Measurements from ENCODE around the gene SLU7.

SLU7 gene

DNA sequence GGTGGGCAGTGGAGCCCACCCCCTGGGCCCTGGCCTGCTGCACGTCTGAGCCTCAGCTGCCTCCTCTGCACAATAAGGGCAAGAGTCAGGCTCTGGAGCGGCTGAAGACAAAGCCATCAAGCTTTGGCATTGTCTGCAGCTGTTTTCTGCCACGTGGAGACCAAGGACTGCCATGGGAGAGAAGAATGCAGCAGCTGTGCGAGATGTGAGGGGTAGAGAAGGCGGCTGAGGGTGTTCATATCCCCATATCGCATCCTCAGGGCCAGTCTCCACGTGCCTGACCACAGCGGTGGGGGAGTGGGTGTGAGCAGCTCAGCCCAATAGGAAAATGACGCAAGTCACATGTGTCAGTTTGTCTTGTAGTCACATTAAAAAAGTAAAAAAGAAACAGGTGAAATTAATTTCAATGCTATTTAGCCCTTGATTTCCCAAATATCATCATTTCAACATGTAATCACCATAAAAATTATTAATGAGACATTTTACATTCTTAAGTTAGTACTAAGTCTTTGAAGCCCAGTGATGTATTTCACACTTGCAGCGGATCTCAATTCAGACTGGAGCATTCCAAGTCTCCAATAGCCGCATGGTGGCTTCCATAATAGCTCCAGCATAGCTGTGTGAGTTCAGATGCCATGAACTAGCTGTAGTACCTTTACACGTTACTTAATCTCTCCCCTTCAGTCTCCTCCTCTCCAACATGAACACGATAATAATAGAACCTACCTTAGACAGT lies 55.1 kb downstream of the SLU7 start:
- DNase-seq: no peak

DNA sequence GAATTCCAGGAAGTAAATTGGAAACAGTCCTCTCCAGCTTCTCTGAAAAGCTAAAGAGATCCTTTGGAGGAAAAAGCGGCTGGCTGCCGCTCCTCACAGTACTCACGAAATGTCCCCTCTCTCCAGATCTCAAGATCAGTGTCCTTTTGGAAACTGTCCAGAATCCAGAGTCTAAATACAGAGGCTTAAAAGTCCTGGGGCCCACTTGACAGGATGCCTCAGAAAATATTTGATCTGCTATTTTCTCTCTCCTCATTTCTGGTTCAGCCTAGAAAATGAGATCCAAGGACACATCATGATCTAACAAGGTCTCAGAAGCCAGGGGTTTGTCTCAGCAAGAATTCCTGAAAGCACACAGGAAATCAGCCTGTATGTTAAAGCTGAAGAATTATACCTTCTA lies 55.7 kb downstream of the SLU7 start:
- DNase-seq: no peak

DNA sequence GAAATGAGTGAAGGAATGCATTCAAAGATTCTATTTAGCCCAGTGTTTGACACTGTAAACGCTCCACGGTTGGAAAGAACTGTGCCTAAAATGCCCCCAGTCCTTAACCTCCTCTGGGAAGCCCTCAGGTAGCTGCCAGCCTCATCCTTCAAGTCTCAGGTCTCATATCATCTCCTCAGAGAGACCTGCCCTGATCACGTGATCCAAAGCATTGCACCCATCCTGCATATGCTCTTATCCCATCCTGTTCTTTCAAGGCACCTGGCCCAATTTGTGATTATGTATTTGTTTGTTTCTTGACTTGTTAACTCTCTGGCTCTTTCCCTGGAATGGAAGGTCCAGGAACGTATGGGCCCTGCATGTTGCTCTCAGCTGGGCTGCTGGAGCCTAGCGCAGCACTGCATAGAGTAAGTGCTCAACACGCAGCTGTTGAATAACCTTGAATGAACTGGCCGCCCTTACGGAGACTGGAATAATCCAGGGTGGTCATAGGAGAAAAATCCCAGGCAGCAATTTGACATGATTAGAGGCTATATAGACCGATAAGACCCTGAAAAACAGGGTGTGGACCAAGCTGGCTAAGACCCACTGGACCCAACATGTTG lies 57.2 kb downstream of the SLU7 start:
- DNase-seq: no peak

DNA sequence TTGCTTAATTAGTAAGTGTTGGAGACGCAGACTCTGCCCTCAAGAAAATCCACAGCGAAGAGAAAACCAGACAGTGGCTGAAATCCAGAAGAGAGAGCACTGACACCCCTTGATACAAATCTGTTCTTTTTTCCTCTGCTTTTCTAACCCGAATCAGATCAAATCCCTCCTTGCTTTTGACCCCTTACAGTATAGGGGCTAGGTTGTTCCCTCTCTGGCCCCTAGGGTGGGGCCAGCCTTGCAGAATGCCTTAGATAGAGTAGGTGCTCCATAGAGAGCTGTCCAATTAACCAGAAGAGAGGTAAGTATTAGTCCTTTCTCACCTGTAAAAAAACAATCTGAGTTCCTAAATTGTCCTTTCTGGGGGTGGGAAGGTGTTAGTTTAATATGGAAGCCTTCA lies 58.6 kb downstream of the SLU7 start:
- no peak for DNase-seq

DNA sequence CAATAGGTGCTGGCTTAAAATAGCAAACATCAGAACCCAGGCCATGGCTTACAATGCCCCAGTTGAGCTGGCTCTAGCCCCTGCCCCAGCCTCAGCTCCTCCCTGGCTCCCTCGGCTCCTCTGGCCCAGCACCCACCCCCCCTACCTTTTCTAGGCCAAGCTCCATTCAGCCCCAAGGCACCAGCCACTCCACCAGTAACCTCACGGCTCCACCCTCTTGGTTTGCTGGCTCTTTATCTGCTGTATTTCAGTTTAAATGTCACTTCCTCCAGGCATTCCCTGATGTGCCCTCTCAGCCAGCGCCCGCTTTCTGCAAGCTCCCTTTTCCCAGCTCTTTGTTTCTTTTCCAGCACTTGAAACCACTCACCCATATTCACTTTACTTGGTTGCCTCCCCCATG lies 59.1 kb downstream of the SLU7 start:
- no peak for DNase-seq

DNA sequence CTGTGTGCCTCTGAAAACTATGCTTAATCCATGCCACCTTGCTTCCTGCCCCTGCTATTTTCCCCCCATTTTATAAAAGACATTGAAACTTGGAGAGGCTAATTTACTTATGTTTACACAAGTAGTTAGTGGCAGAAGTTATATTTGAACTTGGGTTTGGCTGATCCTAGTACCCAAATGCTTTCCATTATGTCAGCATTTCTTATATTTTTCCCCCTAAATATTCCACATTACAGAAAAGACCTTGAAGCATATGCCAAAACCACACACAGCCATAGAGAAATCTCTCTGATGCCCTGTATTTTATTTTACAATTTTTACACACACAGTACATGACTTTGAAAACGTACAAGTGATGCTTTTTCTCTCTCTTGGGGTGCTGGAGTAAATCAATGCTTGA lies 59.6 kb downstream of the SLU7 start:
- DNase-seq: no peak

DNA sequence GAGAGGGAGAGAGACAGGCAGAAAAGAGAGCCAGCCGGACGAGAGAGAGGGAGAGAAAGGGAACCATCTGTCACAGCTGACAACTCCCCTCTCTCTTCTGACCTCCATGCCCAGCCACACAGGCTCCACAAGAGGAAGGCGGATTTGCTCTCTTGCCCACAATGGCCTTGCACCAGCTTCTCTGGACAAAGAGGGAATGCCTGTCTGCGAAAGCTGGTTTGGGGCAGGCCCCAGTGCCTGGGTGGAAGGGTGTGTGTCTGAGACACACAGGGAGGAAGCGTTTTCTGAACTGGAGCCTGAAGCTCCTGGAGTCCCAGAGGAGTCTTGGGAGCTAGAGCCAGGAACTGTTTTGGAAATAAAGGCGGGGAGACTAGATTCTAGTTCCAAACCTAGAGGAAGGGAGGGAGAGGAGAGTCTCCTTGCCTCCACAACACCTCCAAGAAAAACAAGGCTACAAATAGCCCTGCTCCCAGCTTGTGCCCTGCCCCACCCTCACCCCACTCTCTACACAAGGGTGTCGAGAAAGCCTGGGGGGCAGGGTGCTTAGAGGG lies 60.9 kb downstream of the SLU7 start:
- DNase-seq: no peak

DNA sequence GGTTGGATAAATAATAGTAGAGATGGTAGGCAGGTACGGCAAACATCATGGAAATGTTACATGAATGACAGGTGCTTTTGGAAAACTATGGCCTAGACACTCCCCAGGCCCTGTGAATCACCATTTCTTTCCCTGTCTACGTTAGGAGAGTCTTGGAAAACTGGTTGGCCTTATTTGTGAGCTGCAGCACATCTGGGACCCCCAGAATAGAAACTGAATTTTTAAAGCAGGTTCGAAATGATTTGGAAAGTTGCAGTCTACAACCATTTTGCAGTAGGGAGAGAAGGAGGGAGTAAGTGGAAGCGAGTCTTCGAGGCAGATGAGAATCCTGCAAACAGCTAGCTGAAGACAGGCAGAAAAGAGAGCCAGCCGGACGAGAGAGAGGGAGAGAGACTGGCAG lies 61.5 kb downstream of the SLU7 start:
- DNase-seq: no peak

DNA sequence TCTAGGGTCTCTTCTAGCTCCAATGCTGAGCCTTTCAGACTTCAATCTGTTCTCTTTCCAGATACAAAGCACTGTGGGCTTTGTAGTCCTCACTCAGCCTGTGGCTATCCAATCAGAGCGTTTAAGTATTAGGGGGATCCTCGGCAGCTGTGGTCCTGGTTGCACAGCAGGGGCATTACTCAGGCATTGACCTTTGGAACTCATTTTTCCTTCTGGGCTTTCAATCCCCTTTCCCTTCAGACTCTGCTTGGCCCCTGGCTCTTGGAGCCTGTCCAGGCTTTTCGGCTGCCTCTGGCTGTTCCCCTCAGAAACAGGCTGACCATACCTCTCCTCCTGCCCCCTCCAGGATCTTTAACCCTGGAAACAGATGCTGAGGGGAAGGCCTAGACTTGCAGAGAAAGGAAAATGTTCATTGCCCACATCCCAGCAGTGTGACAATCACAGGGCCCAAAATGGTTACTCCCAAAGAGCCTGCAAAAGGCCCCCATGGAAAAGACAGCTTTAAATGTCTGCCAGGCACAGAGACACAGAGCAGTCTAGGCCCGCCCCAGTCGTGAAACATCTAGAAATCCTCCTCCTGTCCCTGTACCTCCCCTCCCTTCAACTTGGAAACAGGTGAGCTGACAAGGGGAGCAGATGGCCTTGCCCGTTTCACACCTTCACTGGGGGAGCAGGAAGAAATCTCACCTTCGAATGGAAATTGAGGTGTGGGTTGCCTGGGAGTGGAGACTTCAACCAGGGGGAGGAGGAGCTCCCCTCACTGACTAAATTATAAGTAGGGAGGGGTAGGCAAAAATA lies 62.1 kb downstream of the SLU7 start:
- no peak for DNase-seq

DNA sequence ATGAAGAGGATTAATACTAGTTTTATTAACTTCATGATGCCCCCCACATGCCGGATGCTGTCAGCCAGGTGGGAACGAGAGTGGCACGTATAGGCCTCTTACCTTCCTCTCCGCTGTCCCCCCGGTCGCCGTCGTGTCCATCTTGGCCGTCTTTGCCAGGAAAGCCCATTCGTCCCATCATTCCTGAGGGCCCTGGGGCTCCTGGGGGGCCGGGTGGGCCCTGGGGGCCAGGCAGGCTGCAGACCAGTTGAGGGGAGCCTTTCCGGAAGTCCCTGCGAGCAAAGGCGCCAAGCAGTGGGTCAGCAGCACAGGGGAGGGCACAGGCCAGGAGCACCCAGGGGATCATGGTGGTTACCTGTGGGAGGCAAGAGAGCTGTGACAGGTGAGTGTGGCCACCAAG lies 64.2 kb downstream of the SLU7 start:
- DNase-seq: no peak

DNA sequence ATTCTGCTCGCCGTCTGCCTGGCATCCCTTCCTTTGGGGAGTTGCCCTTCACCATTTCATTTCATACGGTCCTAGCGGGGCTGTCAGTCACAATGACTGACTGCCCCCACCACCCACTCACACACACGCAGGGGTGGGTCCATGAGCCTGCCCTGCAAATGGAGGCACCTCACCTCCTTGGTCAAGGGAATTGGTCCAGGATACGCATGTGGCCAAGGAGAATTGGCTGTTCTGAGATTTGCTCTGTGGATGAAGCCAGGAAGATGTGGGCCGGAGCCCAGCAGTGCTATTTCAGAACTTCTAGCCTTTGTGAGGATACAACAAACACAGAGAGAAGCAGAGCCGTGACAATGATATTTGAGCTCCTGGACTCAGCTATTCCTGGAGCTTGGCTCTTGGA lies 65.5 kb downstream of the SLU7 start:
- no peak for DNase-seq

DNA sequence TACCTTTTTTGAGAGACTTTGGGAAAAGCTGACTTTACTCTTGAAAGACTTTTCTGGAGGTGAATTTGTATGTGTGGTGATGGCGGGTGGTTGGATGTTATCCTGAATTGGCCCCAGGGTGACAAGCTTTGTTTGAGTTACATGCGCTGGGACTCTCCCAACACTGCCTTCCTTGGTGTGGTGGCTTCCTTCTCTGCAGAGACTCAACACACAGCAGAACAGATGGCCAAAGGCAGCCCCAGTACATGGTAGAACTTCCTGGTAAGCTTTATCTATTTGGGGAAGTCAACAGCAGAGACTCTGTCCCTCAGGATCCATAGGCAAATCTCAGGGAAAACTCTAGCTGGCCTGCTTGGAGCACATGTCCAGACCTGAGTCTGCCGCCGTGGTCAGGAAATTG lies 66.6 kb downstream of the SLU7 start:
- DNase-seq: no peak

All from CD4-positive, alpha-beta T cell treated with Interleukin-15 for 1 hour (primary cell).